Measurements from ENCODE around the gene TGM3.

GRCh38 chr20:2336471-2336870, 40.7 kb downstream of the TGM3 start:
- TF ChIP-seq POLR2AphosphoS5 (IDR thresholded peaks at IDR 0.05; ENCODE audit: insufficient read depth in 1 of 2, low read depth in 1 of 2) (no peak), POLR2A (IDR thresholded peaks at IDR 0.05) (no peak), CTCF (IDR thresholded peaks at IDR 0.05) (no peak)
